Ovary (tissue), 9 donors: ENCODE results near the gene CNBP. TPM values are rescaled to one million over a fixed set of nuclear protein-coding genes. Genes with fewer than 3 reads are reported as not detected.
"Not testable (repeated sequence)": the region's sequence is repeated elsewhere in the genome, so short reads cannot be mapped to it uniquely, and the experiment has no call there.

Experiments used
- DNase-seq, 5 donors: peaks; one replicate each; pipeline ENCODE4 v3.0.0-alpha.2; 2019 to 2020
- H3K27ac ChIP-seq, 2 donors: fragments of 200-600 bp; one replicate each; pipeline versions ENCODE4 v1.5.1 to v1.8.0; 2019 to 2022
- H3K27me3 ChIP-seq: fragments of 200-600 bp; one replicate; pipeline ENCODE4 v1.8.0; 2022
- H3K36me3 ChIP-seq: fragments of 200-600 bp; sonication (generic); one replicate; pipeline ENCODE4 v1.5.1; 2019
- H3K4me1 ChIP-seq: one replicate; pipeline ENCODE4 v1.8.1; 2013; ENCODE audit warnings: mild to moderate bottlenecking, moderate library complexity; ENCODE audit not compliant: insufficient read depth
- H3K4me3 ChIP-seq: fragments of 200-600 bp; sonication (generic); one replicate; pipeline ENCODE4 v1.5.1; 2017
- H3K9me3 ChIP-seq, 2 donors: fragments of 200-600 bp in 1 of 2; sonication (generic) in 1 of 2; one replicate each; pipeline versions ENCODE4 v1.5.1 to v1.8.1; 2013 to 2019; ENCODE audit warnings: mild to moderate bottlenecking in 1 of 2, moderate library complexity in 1 of 2
- EP300 ChIP-seq: sonication (generic); formaldehyde crosslinking; IDR thresholded peaks from one replicate; pipeline ENCODE4 v1.6.1; 2017; ENCODE audit warnings: antibody characterized with exemption
- POLR2A ChIP-seq: fragments of 450-650 bp; IDR thresholded peaks from one replicate; pipeline ENCODE4 v1.6.1; 2017; ENCODE audit warnings: antibody characterized with exemption, mild to moderate bottlenecking, moderate library complexity
- WGBS, 3 donors: extraction: QIAGEN DNeasy Blood & Tissue Kit in 1 of 3; methylation state at CpG; one replicate each; pipeline versions ENCODE4 v1.1.5 to v1.1.7; 2013 to 2017; 5-methylcytosine and 5-hydroxymethylcytosine counted together
- intact Hi-C, 4 donors: fragments of 100-400 bp; cut with DNase I; formaldehyde crosslinking; loops; one replicate each; pipeline versions ENCODE4 v1.11.0 to v1.15.1; 2022 to 2023
- polyA plus RNA-seq, 2 donors: library from polyadenylated mRNA; stranded (reverse); fragments of 200-250 nt in 1 of 2; fragments of 350-450 nt in 1 of 2; fragmentation: Illumina TruSeq in 1 of 2; extraction: RNeasy Lipid Tissue Mini Kit (QIAGEN cat#74804) in 1 of 2; gene quantifications; one replicate each; pipeline ENCODE4 v1.2.3, GENCODE V29; 2013 to 2014
- total RNA-seq, 7 donors: library from RNA; depleted of rRNA in 2 of 7; stranded (reverse); fragments of >200 nt in 2 of 7; fragmentation: NEBNext Ultra II Directional in 3 of 7; extraction: Animal tissue kit (Norgen Biotek cat#: 25700) in 3 of 7; gene quantifications; one replicate each; pipeline versions ENCODE4 v1.1.0 to v1.2.4, GENCODE V29; 2016 to 2023
- TF ChIP-seq, protein P1 (sequence below), 3 donors: fragments of 450-650 bp in 2 of 3; fragments of 200-600 bp in 1 of 3; IDR thresholded peaks; one replicate each; pipeline versions ENCODE4 v1.5.1 to v1.8.0; 2016 to 2022; ENCODE audit warnings: antibody characterized with exemption in 3 of 3, mild to moderate bottlenecking in 1 of 3
- donor health status: DM: no; HTN: no; CAD: no; lungs with moderate emphysema.
- donor health status: DM: no; HTN: no; CAD: no.
- donor health status: Bipolar disorder and iron deficiency.
- donor health status: DM: yes; HTN: yes; CAD: no.
- donor health status: DM: no; HTN: no; CAD: no.
- donor health status: DM: yes; HTN: yes; CAD: no.

Gene CNBP
- total and polyA plus RNA-seq, 9 donors: 383 to 540 (median 467) TPM

DNA sequence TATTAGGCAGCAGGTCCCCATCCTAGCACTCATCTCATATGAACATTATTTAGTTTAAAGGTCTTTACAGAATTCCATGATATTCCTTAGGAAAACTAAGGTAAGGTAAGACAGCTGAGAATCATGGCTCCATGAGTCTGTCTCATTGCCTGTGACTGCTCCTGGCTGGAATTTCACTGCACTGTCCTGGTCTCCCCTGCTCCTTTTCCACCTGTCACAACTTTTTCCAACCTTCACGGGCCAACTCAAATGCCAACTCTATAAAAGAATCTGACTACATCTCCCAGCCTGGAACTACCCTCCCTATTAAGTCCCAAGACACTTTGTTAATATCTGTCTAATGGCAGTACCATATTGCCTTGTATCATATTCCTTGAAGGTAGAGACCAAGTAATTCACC, 7.6 kb downstream of the CNBP start:
- H3K27ac ChIP-seq: no peak overlapping the region
- H3K27me3 ChIP-seq: no peaks in the 10 kb centered on the region
- no peaks in the 10 kb centered on the region for H3K36me3 ChIP-seq
- DNase-seq: no peak
- peaks cover 20% of the 10 kb centered on the region for H3K4me1 ChIP-seq
- TF ChIP-seq, protein P1, sequence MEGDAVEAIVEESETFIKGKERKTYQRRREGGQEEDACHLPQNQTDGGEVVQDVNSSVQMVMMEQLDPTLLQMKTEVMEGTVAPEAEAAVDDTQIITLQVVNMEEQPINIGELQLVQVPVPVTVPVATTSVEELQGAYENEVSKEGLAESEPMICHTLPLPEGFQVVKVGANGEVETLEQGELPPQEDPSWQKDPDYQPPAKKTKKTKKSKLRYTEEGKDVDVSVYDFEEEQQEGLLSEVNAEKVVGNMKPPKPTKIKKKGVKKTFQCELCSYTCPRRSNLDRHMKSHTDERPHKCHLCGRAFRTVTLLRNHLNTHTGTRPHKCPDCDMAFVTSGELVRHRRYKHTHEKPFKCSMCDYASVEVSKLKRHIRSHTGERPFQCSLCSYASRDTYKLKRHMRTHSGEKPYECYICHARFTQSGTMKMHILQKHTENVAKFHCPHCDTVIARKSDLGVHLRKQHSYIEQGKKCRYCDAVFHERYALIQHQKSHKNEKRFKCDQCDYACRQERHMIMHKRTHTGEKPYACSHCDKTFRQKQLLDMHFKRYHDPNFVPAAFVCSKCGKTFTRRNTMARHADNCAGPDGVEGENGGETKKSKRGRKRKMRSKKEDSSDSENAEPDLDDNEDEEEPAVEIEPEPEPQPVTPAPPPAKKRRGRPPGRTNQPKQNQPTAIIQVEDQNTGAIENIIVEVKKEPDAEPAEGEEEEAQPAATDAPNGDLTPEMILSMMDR (IDR thresholded peaks at IDR 0.05): no peak
- TF ChIP-seq POLR2A: no peak
- no peak for TF ChIP-seq EP300
- H3K4me3 ChIP-seq: no peak overlapping the region
- WGBS, 3 donors: 53 to 71% (median 63%) methylated on average over 1 of the region's 1 CpG
- intact Hi-C loops: loop anchor here in 1 of 4 donors (5.0 kb wide), 1 partner anchor 66 kb away; no protein-coding TSS in a partner anchor
- H3K9me3 ChIP-seq: no peaks in the 10 kb centered on the region

- no peaks in the 10 kb centered on the region for H3K36me3 ChIP-seq
- no peak overlapping the region for H3K4me3 ChIP-seq
- DNase-seq: no peak
- TF ChIP-seq EP300 (no peak), POLR2A (no peak)
- TF ChIP-seq, protein P1 (IDR thresholded peaks at IDR 0.05): no peak
- peaks cover 13% of the 10 kb centered on the region for H3K4me1 ChIP-seq
- H3K27me3 ChIP-seq: no peaks in the 10 kb centered on the region
- no peaks in the 10 kb centered on the region for H3K9me3 ChIP-seq
- WGBS, 3 donors: 18 to 23% (median 20%) methylated on average over 4 of the region's 4 CpGs
- intact Hi-C loops: no loop called here
- no peak overlapping the region for H3K27ac ChIP-seq
Measured at GRCh38 chr3:129173725-129174124, 10.0 kb downstream of the CNBP start.

- Histone ChIP-seq H3K27me3 (no peaks in the 10 kb centered on the region), H3K27ac (no peak overlapping the region), H3K4me3 (no peak overlapping the region), H3K36me3 (no peaks in the 10 kb centered on the region), H3K4me1 (peaks cover 11% of the 10 kb centered on the region), H3K9me3 (no peaks in the 10 kb centered on the region)
- WGBS, 3 donors: 14 to 33% (median 18%) methylated on average over 2 of the region's 2 CpGs
- no peak for DNase-seq
- TF ChIP-seq, protein P1 (IDR thresholded peaks at IDR 0.05): no peak
- no peak for TF ChIP-seq POLR2A
- no peak for TF ChIP-seq EP300
- intact Hi-C loops: no loop called here
Measured at GRCh38 chr3:129173206-129173605, 10.5 kb downstream of the CNBP start.

DNA sequence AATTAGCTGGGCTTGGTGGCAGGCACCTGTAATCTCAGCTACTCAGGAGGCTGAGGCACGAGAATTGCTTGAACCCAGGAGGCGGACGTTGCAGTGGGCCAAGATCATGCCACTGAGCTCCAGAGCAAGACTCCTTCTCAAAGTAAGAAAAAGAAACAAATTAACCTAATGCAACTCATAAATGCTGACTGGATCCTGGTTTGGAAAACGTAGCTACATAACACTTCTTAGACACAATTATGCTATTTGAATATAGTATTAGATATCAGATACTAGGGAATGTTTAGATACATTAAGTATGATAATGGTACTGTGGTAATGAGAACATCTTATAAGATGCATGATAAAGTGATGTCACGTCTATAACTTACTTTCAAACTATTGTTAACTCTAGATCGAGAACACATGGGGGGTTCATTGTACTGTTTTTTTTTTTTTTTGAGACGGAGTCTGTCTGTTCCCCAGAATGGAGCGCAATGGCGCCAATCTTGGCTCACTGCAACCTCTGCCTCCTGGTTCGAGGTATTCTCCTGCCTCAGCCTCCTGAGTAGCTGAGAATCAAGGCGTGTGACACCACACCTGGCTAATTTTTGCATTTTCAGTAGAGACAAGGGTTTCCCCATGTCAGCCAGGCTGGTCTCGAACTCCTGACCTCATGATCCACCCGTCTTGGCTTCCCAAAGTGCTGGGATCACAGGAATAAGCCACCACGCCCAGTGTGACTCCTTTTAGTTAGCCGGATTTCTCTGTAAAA, 16.9 kb downstream of the CNBP start:
- TF ChIP-seq, protein P1 (IDR thresholded peaks at IDR 0.05): no peak
- TF ChIP-seq POLR2A (no peak), EP300 (no peak)

DNA sequence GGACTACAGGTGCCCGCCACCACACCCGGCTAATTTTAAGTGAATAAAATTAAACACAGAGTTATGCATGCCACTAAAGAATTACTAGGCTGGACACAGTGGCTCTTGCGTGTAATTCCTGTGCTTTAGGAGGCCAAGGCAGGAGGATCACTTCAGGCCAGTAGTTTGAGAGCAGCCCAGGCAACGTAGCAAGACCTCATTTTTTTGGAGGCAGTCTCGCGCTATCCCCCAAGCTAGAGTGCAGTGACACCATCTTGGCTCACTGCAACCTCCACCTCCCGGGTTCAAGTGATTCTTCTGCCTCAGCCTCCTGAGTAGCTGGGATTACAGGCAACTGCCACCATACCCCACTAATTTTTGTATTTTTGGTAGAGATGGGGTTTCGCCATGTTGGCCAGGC, 18.1 kb downstream of the CNBP start:
- H3K36me3 ChIP-seq, intact Hi-C loops, DNase-seq: not testable (repeated sequence)

More for the DNA sequence above, 16.9 kb downstream of the CNBP start:
- Histone ChIP-seq H3K4me3 (no peak overlapping the region), H3K36me3 (no peaks in the 10 kb centered on the region), H3K4me1 (peaks cover 3% of the 10 kb centered on the region), H3K27ac (no peak overlapping the region), H3K27me3 (no peaks in the 10 kb centered on the region), H3K9me3 (no peaks in the 10 kb centered on the region)
- intact Hi-C loops: no loop called here
- WGBS, 3 donors: 77 to 81% (median 78%) methylated on average over 15 of the region's 15 CpGs
- DNase-seq: no peak

More for the DNA sequence above, 18.1 kb downstream of the CNBP start:
- H3K4me1 ChIP-seq, H3K27ac ChIP-seq, H3K9me3 ChIP-seq, H3K4me3 ChIP-seq, H3K27me3 ChIP-seq: not testable (repeated sequence)
- WGBS, 3 donors: 86 to 92% (median 90%) methylated on average over 8 of the region's 8 CpGs
